Stimulated activated effector memory CD8-positive, alpha-beta T cell treated with anti-CD3 and anti-CD28 coated beads, Interleukin-12 subunit alpha, Interleukin-12 subunit beta, amount 100 ng/mL, for 72 hours (primary cell): Measurements from ENCODE around the gene TAT.
A peak's percentile ranks its signal among the peaks of the same experiment; 100 is the strongest.
"Not testable (repeated sequence)": the region's sequence is repeated elsewhere in the genome, so short reads cannot be mapped to it uniquely, and the experiment has no call there.

ENCODE experiments used
- ATAC-seq: fragments of 150-1000 bp; cut with Tn5 transposase; 2 replicates; pipeline ENCODE4 v1.10.0; 2021
- DNase-seq, 2 donors: peaks; one replicate each; pipeline ENCODE4 v3.0.0; 2021 to 2022; ENCODE audit warnings: low spot score in 2 of 2
- H3K27ac Mint-ChIP-seq: one replicate; pipeline ENCODE4 v1.8.0; 2022; ENCODE audit warnings: mild to moderate bottlenecking, mixed read lengths
- H3K36me3 Mint-ChIP-seq: one replicate; pipeline ENCODE4 v1.8.0; 2022; ENCODE audit warnings: mild to moderate bottlenecking, mixed read lengths
- H3K4me1 Mint-ChIP-seq: one replicate; pipeline ENCODE4 v1.8.0; 2022; ENCODE audit warnings: mixed read lengths
- H3K4me3 Mint-ChIP-seq: one replicate; pipeline ENCODE4 v1.8.0; 2022; ENCODE audit warnings: mild to moderate bottlenecking, mixed read lengths
- H3K9me3 Mint-ChIP-seq: one replicate; pipeline ENCODE4 v1.8.0; 2022; ENCODE audit warnings: mixed read lengths

TAT gene

GRCh38 chr16:71565812-71566700, 10.8 kb downstream of the TAT start:
- peaks cover 6% of the 10 kb centered on the region for H3K9me3 Mint-ChIP-seq
- peak overlapping the region; percentile 82 for H3K4me3 Mint-ChIP-seq
- DNase-seq (no peak), ATAC-seq (no peak)
- peaks cover 24% of the 10 kb centered on the region for H3K4me1 Mint-ChIP-seq
- peak overlapping the region; percentile 96 for H3K27ac Mint-ChIP-seq
- H3K36me3 Mint-ChIP-seq: peaks cover 18% of the 10 kb centered on the region

DNA sequence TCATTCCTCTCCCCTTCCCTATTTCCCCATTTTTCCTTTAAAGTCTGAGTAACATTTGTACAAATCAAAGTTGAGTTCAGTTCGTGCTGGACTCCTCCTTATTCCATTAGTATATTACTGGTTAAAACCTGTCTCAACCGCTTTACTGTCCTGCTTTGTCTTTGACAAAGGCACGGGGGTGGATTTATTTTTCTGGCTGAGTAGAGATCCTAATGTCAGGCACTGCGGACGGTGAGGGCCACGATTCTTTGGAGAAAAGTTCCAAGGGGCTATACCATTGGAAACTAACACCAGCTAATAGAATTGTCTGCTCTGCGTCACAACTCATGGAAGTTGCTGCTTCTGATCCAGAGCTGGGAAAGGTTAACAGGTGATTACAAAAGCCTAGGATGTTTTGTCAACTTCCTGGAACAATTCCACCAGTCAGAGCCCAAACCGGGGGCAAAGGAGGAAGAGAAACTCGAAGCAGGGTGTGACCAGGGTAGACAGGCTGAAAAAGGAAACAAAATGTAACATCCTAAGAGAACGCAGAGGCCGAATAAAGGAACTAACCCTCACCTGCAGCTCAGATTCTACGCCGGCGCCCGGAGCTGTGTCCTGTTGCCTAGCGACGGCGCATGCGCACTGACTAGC, 12.4 kb downstream of the TAT start:
- H3K36me3 Mint-ChIP-seq: peaks cover 18% of the 10 kb centered on the region
- peaks cover 24% of the 10 kb centered on the region for H3K4me1 Mint-ChIP-seq
- H3K27ac Mint-ChIP-seq: peak overlapping the region; percentile 96
- peak overlapping the region; percentile 82 for H3K4me3 Mint-ChIP-seq
- ATAC-seq: no peak
- no peak for DNase-seq
- peaks cover 6% of the 10 kb centered on the region for H3K9me3 Mint-ChIP-seq

GRCh38 chr16:71562552-71562951, 14.3 kb downstream of the TAT start:
- ATAC-seq: no peak
- no peak overlapping the region for H3K27ac Mint-ChIP-seq

GRCh38 chr16:71561886-71562285, 15.0 kb downstream of the TAT start:
- not testable (repeated sequence) for H3K4me3 Mint-ChIP-seq, ATAC-seq, H3K9me3 Mint-ChIP-seq, DNase-seq, H3K27ac Mint-ChIP-seq
- peaks cover 24% of the 10 kb centered on the region for H3K4me1 Mint-ChIP-seq
- peaks cover 18% of the 10 kb centered on the region for H3K36me3 Mint-ChIP-seq

More at GRCh38 chr16:71562552-71562951, 14.3 kb downstream of the TAT start:
- Mint-ChIP-seq H3K4me1 (peaks cover 24% of the 10 kb centered on the region), H3K36me3 (peaks cover 18% of the 10 kb centered on the region), H3K4me3 (no peak overlapping the region), H3K9me3 (peaks cover 6% of the 10 kb centered on the region)
- DNase-seq: no peak

- H3K4me1 Mint-ChIP-seq: peaks cover 10% of the 10 kb centered on the region
- DNase-seq: no peak
- no peak for ATAC-seq
- no peak overlapping the region for H3K4me3 Mint-ChIP-seq
- H3K36me3 Mint-ChIP-seq: peaks cover 9% of the 10 kb centered on the region
- peaks cover 6% of the 10 kb centered on the region for H3K9me3 Mint-ChIP-seq
- no peak overlapping the region for H3K27ac Mint-ChIP-seq
Observed at GRCh38 chr16:71559855-71560254, 17.0 kb downstream of the TAT start.

DNA sequence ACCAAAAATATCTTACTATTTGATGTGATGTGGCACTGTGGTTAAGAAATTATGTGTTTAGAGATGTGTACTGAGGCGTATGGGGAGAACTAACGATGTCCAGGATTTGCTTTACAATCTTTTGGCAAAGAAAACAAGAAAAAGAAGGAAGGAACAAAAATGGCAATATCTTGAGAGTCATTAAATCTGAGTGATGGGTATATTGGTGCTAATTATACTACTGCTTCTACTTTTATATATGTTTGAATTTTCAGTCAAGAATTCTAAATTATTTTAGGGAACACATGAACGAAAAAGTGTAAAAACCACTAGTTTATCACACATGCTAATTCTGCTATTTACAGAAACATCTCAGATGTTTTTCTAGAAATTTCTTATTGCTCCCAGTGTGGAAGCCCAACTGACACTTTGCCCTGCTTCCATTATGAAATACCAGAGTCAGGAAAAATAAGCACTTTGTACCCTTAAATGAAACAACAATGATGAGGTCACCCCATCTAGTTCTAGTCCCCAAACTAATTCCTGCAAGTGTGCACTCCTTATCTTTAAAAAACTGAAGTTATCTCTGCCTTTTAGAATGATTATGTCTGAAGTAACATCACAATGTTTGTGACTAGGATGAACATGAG, 18.8 kb downstream of the TAT start:
- ATAC-seq (no peak), DNase-seq (no peak)
- H3K27ac Mint-ChIP-seq: no peak overlapping the region
- no peaks in the 10 kb centered on the region for H3K4me1 Mint-ChIP-seq
- no peak overlapping the region for H3K4me3 Mint-ChIP-seq
- no peaks in the 10 kb centered on the region for H3K36me3 Mint-ChIP-seq
- H3K9me3 Mint-ChIP-seq: peaks cover 6% of the 10 kb centered on the region

- ATAC-seq (no peak), DNase-seq (no peak)
- H3K9me3 Mint-ChIP-seq: peaks cover 2% of the 10 kb centered on the region
- no peaks in the 10 kb centered on the region for H3K36me3 Mint-ChIP-seq
- no peak overlapping the region for H3K27ac Mint-ChIP-seq
- no peak overlapping the region for H3K4me3 Mint-ChIP-seq
- H3K4me1 Mint-ChIP-seq: no peaks in the 10 kb centered on the region
Observed at GRCh38 chr16:71557299-71557698, 19.6 kb downstream of the TAT start.

- Mint-ChIP-seq H3K4me1 (no peaks in the 10 kb centered on the region), H3K9me3 (no peaks in the 10 kb centered on the region), H3K36me3 (no peaks in the 10 kb centered on the region), H3K27ac (no peak overlapping the region), H3K4me3 (no peak overlapping the region)
- DNase-seq (no peak), ATAC-seq (no peak)
Observed at GRCh38 chr16:71555230-71555891, 21.5 kb downstream of the TAT start.

- Mint-ChIP-seq H3K4me3 (no peak overlapping the region), H3K9me3 (no peaks in the 10 kb centered on the region), H3K36me3 (no peaks in the 10 kb centered on the region), H3K4me1 (no peaks in the 10 kb centered on the region), H3K27ac (no peak overlapping the region)
- ATAC-seq: no peak
- DNase-seq: no peak
Observed at GRCh38 chr16:71552698-71553503, 24.0 kb downstream of the TAT start.

DNA sequence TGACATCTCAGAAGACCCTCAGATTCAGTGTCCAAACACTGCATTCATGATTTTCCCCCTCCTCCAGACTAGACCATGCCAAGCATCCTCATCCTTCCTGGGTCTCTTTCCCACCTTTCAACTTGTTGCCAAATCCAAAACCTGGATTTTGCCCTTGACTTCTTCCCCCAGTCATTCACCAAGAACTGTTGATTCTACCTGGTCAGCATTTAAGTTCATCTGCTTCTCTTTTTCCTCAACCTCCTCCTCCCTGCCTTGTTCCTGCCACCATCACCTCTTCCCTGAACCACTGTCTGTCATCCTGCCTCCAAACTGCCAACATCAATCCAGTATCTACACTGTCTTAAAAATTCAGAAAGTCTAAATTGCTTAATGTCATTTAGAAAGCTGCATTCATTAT, 29.7 kb downstream of the TAT start:
- DNase-seq (no peak), ATAC-seq (no peak)
- H3K9me3 Mint-ChIP-seq: no peaks in the 10 kb centered on the region
- no peaks in the 10 kb centered on the region for H3K36me3 Mint-ChIP-seq
- no peak overlapping the region for H3K27ac Mint-ChIP-seq
- H3K4me1 Mint-ChIP-seq: peaks cover 5% of the 10 kb centered on the region
- H3K4me3 Mint-ChIP-seq: no peak overlapping the region

DNA sequence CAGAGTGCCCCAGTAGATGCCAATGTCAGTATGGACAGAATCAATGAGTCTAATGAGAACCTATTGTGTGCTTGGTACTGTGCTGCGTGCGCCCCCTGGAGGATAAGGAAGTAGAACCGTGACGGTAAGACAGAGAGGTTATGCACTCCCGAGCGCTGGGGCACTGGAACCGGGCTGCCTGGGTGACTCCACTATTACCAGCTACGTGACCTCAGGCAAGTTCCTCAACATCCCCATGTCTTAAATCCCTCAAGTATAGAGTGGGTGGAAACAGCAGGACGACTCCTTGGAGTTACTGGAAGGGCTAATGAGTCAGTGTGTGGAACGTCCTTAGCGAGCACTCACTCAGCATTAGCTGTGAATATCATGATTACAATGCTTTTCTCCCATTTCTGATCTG, 34.5 kb downstream of the TAT start:
- DNase-seq (peak; percentile 49 to 77), ATAC-seq (peak; percentile 92)
- H3K36me3 Mint-ChIP-seq: no peaks in the 10 kb centered on the region
- no peak overlapping the region for H3K27ac Mint-ChIP-seq
- peaks cover 7% of the 10 kb centered on the region for H3K4me1 Mint-ChIP-seq
- no peaks in the 10 kb centered on the region for H3K9me3 Mint-ChIP-seq
- peak overlapping the region; percentile 22 for H3K4me3 Mint-ChIP-seq

- Mint-ChIP-seq H3K4me3 (no peak overlapping the region), H3K27ac (no peak overlapping the region), H3K36me3 (no peaks in the 10 kb centered on the region), H3K9me3 (no peaks in the 10 kb centered on the region), H3K4me1 (peaks cover 7% of the 10 kb centered on the region)
- ATAC-seq (peak; percentile 71), DNase-seq (peak; percentile 21 to 55)
Observed at GRCh38 chr16:71537643-71538042, 39.2 kb downstream of the TAT start.

GRCh38 chr16:71536752-71537499, 40.0 kb downstream of the TAT start:
- ATAC-seq (no peak), DNase-seq (no peak)
- Mint-ChIP-seq H3K4me1 (no peaks in the 10 kb centered on the region), H3K36me3 (no peaks in the 10 kb centered on the region), H3K4me3 (no peak overlapping the region), H3K27ac (no peak overlapping the region), H3K9me3 (no peaks in the 10 kb centered on the region)

DNA sequence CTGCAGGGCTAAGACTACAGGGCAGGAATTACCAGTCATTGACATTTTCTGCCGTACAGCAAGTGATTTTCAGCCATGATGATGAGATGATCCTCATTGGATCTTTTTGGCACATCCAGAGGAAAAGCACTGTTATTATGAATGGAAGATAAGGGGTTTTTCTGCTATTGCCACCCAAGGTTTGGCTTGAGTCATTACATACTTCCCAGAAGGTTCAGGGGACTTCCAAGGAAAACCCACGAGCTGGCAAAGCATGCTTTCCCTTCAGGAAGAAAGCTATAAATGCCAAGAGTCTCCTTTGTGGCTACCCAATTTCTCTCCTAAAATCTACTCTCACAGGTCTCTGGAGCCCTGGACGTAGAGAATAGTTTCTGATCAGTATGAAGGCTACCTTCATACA, 44.5 kb downstream of the TAT start:
- Mint-ChIP-seq H3K4me1 (no peaks in the 10 kb centered on the region), H3K27ac (no peak overlapping the region), H3K4me3 (no peak overlapping the region), H3K9me3 (no peaks in the 10 kb centered on the region), H3K36me3 (no peaks in the 10 kb centered on the region)
- ATAC-seq (no peak), DNase-seq (no peak)
